ENCODE data around the gene DUS2. TPM values are rescaled to one million over a fixed set of nuclear protein-coding genes. Genes with fewer than 3 reads are reported as not detected.

DUS2 gene
- total RNA-seq, 1 experiment from 2014 or later = 27.3 TPM

DNA sequence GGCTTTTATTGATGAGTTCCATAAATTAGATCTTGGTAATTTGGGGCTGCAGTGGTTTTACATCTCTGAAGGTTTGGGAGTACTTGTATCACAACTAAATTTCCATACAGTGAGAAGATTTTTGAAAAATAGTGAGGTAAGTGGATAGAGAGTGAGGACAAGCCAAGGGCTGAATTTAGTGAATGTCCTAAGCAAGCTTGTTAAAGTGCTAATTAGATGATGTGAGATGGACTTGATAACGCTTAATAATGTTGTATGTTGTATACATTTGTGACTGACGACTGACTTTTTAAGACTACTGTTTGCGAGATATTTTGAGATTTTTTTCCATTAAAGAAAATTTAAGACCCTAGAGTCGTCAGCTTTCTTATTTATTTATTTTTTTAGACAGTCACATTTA lies 66.0 kb downstream of the DUS2 start (continued):
- TF ChIP-seq, protein P1, sequence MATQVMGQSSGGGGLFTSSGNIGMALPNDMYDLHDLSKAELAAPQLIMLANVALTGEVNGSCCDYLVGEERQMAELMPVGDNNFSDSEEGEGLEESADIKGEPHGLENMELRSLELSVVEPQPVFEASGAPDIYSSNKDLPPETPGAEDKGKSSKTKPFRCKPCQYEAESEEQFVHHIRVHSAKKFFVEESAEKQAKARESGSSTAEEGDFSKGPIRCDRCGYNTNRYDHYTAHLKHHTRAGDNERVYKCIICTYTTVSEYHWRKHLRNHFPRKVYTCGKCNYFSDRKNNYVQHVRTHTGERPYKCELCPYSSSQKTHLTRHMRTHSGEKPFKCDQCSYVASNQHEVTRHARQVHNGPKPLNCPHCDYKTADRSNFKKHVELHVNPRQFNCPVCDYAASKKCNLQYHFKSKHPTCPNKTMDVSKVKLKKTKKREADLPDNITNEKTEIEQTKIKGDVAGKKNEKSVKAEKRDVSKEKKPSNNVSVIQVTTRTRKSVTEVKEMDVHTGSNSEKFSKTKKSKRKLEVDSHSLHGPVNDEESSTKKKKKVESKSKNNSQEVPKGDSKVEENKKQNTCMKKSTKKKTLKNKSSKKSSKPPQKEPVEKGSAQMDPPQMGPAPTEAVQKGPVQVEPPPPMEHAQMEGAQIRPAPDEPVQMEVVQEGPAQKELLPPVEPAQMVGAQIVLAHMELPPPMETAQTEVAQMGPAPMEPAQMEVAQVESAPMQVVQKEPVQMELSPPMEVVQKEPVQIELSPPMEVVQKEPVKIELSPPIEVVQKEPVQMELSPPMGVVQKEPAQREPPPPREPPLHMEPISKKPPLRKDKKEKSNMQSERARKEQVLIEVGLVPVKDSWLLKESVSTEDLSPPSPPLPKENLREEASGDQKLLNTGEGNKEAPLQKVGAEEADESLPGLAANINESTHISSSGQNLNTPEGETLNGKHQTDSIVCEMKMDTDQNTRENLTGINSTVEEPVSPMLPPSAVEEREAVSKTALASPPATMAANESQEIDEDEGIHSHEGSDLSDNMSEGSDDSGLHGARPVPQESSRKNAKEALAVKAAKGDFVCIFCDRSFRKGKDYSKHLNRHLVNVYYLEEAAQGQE (IDR thresholded peaks at IDR 0.05; ENCODE audit: low read depth) = no peak
- TF ChIP-seq SP1 (IDR thresholded peaks at IDR 0.05; ENCODE audit: low read depth) (no peak), ZNF274 (IDR thresholded peaks at IDR 0.05; ENCODE audit: low read depth, low read length) (no peak), ELF1 (IDR thresholded peaks at IDR 0.05; ENCODE audit: borderline replicate concordance, low read depth) (no peak), JUND (IDR thresholded peaks at IDR 0.05) (no peak)

DNA sequence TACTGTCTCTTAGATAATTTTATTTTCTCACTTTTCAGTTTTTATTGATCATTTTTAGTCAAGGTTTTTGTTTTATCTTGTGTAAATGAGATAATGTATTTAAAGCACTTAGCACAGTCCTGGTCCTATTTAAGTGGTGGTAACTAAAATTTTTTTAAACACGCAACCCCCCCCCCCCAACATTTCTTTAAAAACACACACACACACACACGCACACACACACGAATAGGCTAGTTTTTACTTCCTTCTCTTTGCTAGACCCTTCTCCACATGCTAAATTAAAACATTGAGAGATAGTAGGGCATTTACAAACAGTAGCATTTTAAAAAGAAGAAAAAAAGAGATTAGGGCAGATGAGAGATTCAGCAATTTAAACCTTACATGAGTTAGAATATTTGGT lies 67.0 kb downstream of the DUS2 start:
- BruUV-seq (replicated peaks) = no TSS peak
- no peak overlapping the region for H3K27ac ChIP-seq (ENCODE audit: low read depth, low read length)
- intact Hi-C loops (cut with micrococcal nuclease) = no loop called here
- TF ChIP-seq ELF1 (IDR thresholded peaks at IDR 0.05; ENCODE audit: borderline replicate concordance, low read depth) (no peak), SP1 (IDR thresholded peaks at IDR 0.05; ENCODE audit: low read depth) (no peak), RAD21 (IDR thresholded peaks at IDR 0.05; ENCODE audit: low read depth) (no peak), YY1 (IDR thresholded peaks at IDR 0.05; ENCODE audit: extremely low read depth, insufficient replicate concordance, low read depth, low read length) (no peak), POLR2A (IDR thresholded peaks at IDR 0.05; ENCODE audit: borderline replicate concordance, extremely low read depth, insufficient read depth, insufficient read length) (no peak), ZNF274 (IDR thresholded peaks at IDR 0.05; ENCODE audit: low read depth, low read length) (no peak), TCF7L2 (IDR thresholded peaks at IDR 0.05; ENCODE audit: borderline replicate concordance, extremely low read depth, insufficient read depth, insufficient read length) (no peak), POLR2AphosphoS5 (IDR thresholded peaks at IDR 0.05; ENCODE audit: low read depth, low read length) (no peak), SIN3A (IDR thresholded peaks at IDR 0.05; ENCODE audit: low read depth) (no peak), CBX3 (IDR thresholded peaks at IDR 0.05; ENCODE audit: low read depth) (no peak), ZFX (IDR thresholded peaks at IDR 0.05) (no peak), EZH2 (IDR thresholded peaks at IDR 0.05) (no peak)
- TF ChIP-seq, protein P1 (IDR thresholded peaks at IDR 0.05; ENCODE audit: low read depth) = no peak
- TF ChIP-seq, protein P2, sequence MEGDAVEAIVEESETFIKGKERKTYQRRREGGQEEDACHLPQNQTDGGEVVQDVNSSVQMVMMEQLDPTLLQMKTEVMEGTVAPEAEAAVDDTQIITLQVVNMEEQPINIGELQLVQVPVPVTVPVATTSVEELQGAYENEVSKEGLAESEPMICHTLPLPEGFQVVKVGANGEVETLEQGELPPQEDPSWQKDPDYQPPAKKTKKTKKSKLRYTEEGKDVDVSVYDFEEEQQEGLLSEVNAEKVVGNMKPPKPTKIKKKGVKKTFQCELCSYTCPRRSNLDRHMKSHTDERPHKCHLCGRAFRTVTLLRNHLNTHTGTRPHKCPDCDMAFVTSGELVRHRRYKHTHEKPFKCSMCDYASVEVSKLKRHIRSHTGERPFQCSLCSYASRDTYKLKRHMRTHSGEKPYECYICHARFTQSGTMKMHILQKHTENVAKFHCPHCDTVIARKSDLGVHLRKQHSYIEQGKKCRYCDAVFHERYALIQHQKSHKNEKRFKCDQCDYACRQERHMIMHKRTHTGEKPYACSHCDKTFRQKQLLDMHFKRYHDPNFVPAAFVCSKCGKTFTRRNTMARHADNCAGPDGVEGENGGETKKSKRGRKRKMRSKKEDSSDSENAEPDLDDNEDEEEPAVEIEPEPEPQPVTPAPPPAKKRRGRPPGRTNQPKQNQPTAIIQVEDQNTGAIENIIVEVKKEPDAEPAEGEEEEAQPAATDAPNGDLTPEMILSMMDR (IDR thresholded peaks at IDR 0.05 in 2 of 3, conservative IDR thresholded peaks at IDR 0.05 in 1 of 3; ENCODE audit: borderline replicate concordance in 1 of 3, insufficient read depth in 1 of 3, low read depth in 2 of 3, low read length in 2 of 3) = no peak
- TF ChIP-seq, protein P3, sequence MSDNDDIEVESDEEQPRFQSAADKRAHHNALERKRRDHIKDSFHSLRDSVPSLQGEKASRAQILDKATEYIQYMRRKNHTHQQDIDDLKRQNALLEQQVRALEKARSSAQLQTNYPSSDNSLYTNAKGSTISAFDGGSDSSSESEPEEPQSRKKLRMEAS (IDR thresholded peaks at IDR 0.05) = no peak

More for the DNA sequence above, 67.0 kb downstream of the DUS2 start:
- peaks cover 96% of the 10 kb centered on the region for H3K79me2 ChIP-seq (ENCODE audit: insufficient read depth, low read length)
- RAD21 ChIA-PET (ENCODE audit: low non-redundant PET in 1 of 2, low total read pairs in 2 of 2, uncharacterized antibody in 2 of 2, unreplicated experiment in 2 of 2) = no interaction called here
- no peak overlapping the region for H3K4me3 ChIP-seq (replicated peaks in 1 of 2; ENCODE audit: low read depth in 1 of 2, low read length in 2 of 2)
- ATAC-seq (no peak), DNase-seq (ENCODE audit: low read depth, low spot score) (no peak)
- no peaks in the 10 kb centered on the region for H3K36me3 ChIP-seq (ENCODE audit: control insufficient read depth in 1 of 2, insufficient read depth in 2 of 2, low read length in 2 of 2)
- H2AFZ ChIP-seq (ENCODE audit: low read depth, low read length, poor library complexity, severe bottlenecking) = no peak overlapping the region
- POLR2A ChIA-PET = no interaction called here
- H3K9me3 ChIP-seq (ENCODE audit: control insufficient read depth in 1 of 2, insufficient read depth in 1 of 2, low read depth in 1 of 2, low read length in 2 of 2) = no peaks in the 10 kb centered on the region
- no peaks in the 10 kb centered on the region for H3K9me2 ChIP-seq (ENCODE audit: insufficient read depth)
- no peak overlapping the region for H3K4me2 ChIP-seq (ENCODE audit: low read length)
- CTCF ChIA-PET = no interaction called here
- peaks cover 9% of the 10 kb centered on the region; the same call in 1 of the 2 replicates for H4K20me1 ChIP-seq (ENCODE audit: insufficient read depth)
- H3K4me1 ChIP-seq (ENCODE audit: control insufficient read depth in 1 of 2, insufficient read depth in 2 of 2, low read length in 2 of 2) = peaks cover 20 to 23% of the 10 kb centered on the region in 2 experiments; a peak in 3 of 4 replicates
- H3K9ac ChIP-seq (ENCODE audit: low read length) = no peak overlapping the region
- H3K27me3 ChIP-seq (ENCODE audit: insufficient read depth, low read length) = no peaks in the 10 kb centered on the region

All from HCT116 (cell line).